ENCODE results near the gene TRIM49C.
"Not testable (repeated sequence)": the region's sequence is repeated elsewhere in the genome, so short reads cannot be mapped to it uniquely, and the experiment has no call there.

DNA sequence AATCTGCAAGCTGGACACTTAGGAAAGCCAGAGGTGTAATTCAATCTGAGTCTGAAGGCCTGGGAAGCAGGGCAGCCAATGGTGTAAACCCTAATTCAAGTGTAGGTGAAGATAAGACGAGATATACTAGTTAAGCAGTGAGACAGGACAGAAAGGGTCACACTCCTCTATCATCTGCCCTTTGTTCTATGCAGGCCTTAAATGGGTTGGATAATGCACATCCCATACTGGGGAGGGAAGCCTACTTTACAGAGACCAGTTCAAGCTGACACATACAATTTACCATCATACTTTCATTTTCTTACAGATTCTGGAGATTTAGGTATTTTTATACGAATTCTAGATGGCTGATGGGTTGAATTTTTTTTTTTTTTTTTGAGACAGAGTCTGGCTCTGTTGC is 57.8 kb downstream of the TRIM49C start:
- not testable (repeated sequence) for TF ChIP-seq CTCF, POLR2A (IDR thresholded peaks at IDR 0.05)
